ENCODE results near the gene OR2A14.

Gene OR2A14

DNA sequence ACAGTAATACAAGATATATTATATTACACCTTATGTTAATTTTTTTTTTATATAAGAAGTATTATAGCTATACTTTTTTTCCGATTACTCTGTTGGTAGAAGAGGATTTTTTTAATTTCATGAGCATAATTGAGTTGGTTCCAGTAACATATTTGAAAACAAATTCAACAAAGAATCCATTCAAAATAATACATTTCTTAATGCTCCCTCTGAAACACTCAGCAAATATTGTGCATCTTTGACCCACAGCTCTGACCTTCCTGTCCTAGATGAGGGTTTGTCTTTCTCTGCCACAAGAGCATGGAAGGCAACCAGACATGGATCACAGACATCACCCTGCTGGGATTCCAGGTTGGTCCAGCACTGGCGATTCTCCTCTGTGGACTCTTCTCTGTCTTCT lies 13.7 kb upstream of the OR2A14 start, which contains the start of gene OR2A2:
Gene OR2A2, plus strand, starts transcription at position 301 of the 400 bp plus-strand sequence. Its CDS starts 0 bp downstream, at position 301.
- Histone ChIP-seq H3K79me2 (ENCODE audit: insufficient read depth, low read length) (no peaks in the 10 kb centered on the region), H3K36me3 (ENCODE audit: low read length) (no peaks in the 10 kb centered on the region), H3K27me3 (ENCODE audit: low read length) (no peaks in the 10 kb centered on the region), H3F3A (ENCODE audit: insufficient read depth) (no peaks in the 10 kb centered on the region), H3K27ac (ENCODE audit: low read depth, low read length) (no peak within 1 kb of the TSS), H3K4me3 (ENCODE audit: insufficient read depth, low read length, poor library complexity, severe bottlenecking) (no peak within 1 kb of the TSS), H3K9me3 (ENCODE audit: insufficient read depth, low read length) (no peaks in the 10 kb centered on the region), H3K4me2 (ENCODE audit: low read depth, low read length, poor library complexity, severe bottlenecking) (no peak within 1 kb of the TSS), H3K9me2 (replicated peaks; ENCODE audit: insufficient read depth, low read length) (no peaks in the 10 kb centered on the region), H4K20me1 (ENCODE audit: low read depth, low read length) (no peaks in the 10 kb centered on the region), H3K9ac (ENCODE audit: low read length) (no peak within 1 kb of the TSS), H2AFZ (ENCODE audit: low read depth, low read length, severe bottlenecking) (no peak within 1 kb of the TSS)
- no peak for TF ChIP-seq EZH2phosphoT487 (conservative IDR thresholded peaks at IDR 0.05; ENCODE audit: low read length)

DNA sequence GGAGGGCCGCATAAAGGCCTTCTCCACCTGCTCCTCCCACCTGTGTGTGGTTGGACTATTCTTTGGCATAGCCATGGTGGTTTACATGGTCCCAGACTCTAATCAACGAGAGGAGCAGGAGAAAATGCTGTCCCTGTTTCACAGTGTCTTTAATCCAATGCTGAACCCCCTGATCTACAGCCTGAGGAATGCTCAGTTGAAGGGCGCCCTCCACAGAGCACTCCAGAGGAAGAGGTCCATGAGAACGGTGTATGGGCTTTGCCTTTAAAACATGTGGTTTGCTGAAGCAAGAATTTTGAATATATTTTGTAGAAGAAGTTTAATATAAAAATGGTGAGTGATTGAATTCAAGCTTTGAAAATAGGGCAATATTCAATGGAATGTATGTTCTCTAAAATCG lies 12.7 kb upstream of the OR2A14 start:
- Histone ChIP-seq H3K9ac (ENCODE audit: low read length) (no peak overlapping the region), H3K27ac (ENCODE audit: low read depth, low read length) (no peak overlapping the region), H2AFZ (ENCODE audit: low read depth, low read length, severe bottlenecking) (no peak overlapping the region), H4K20me1 (ENCODE audit: low read depth, low read length) (no peaks in the 10 kb centered on the region), H3K4me3 (ENCODE audit: insufficient read depth, low read length, poor library complexity, severe bottlenecking) (no peak overlapping the region), H3K9me2 (replicated peaks; ENCODE audit: insufficient read depth, low read length) (no peaks in the 10 kb centered on the region), H3F3A (ENCODE audit: insufficient read depth) (no peaks in the 10 kb centered on the region), H3K4me2 (ENCODE audit: low read depth, low read length, poor library complexity, severe bottlenecking) (no peak overlapping the region), H3K27me3 (ENCODE audit: low read length) (no peaks in the 10 kb centered on the region), H3K36me3 (ENCODE audit: low read length) (no peaks in the 10 kb centered on the region), H3K9me3 (ENCODE audit: insufficient read depth, low read length) (no peaks in the 10 kb centered on the region), H3K79me2 (ENCODE audit: insufficient read depth, low read length) (no peaks in the 10 kb centered on the region)
- TF ChIP-seq CTCF (IDR thresholded peaks at IDR 0.05; ENCODE audit: insufficient read depth, low read length, poor library complexity, severe bottlenecking) (no peak), EZH2phosphoT487 (conservative IDR thresholded peaks at IDR 0.05; ENCODE audit: low read length) (no peak)

GRCh38 chr7:144113651-144114050 lies 9.3 kb upstream of the OR2A14 start:
- H3K36me3 ChIP-seq (ENCODE audit: low read length), result no peaks in the 10 kb centered on the region
- no peak overlapping the region for H3K4me3 ChIP-seq (ENCODE audit: insufficient read depth, low read length, poor library complexity, severe bottlenecking)
- H4K20me1 ChIP-seq (ENCODE audit: low read depth, low read length), result no peaks in the 10 kb centered on the region
- H3K9me3 ChIP-seq (ENCODE audit: insufficient read depth, low read length), result no peaks in the 10 kb centered on the region
- no peak for TF ChIP-seq EZH2phosphoT487 (conservative IDR thresholded peaks at IDR 0.05; ENCODE audit: low read length)
- no peak for TF ChIP-seq CTCF (IDR thresholded peaks at IDR 0.05; ENCODE audit: insufficient read depth, low read length, poor library complexity, severe bottlenecking)
- H3K27ac ChIP-seq (ENCODE audit: low read depth, low read length), result no peak overlapping the region
- no peaks in the 10 kb centered on the region for H3F3A ChIP-seq (ENCODE audit: insufficient read depth)
- H2AFZ ChIP-seq (ENCODE audit: low read depth, low read length, severe bottlenecking), result no peak overlapping the region
- H3K9ac ChIP-seq (ENCODE audit: low read length), result no peak overlapping the region
- no peaks in the 10 kb centered on the region for H3K9me2 ChIP-seq (replicated peaks; ENCODE audit: insufficient read depth, low read length)
- no peaks in the 10 kb centered on the region for H3K27me3 ChIP-seq (ENCODE audit: low read length)
- no peaks in the 10 kb centered on the region for H3K79me2 ChIP-seq (ENCODE audit: insufficient read depth, low read length)
- no peak overlapping the region for H3K4me2 ChIP-seq (ENCODE audit: low read depth, low read length, poor library complexity, severe bottlenecking)

- Histone ChIP-seq H3K79me2 (ENCODE audit: insufficient read depth, low read length) (no peaks in the 10 kb centered on the region), H2AFZ (ENCODE audit: low read depth, low read length, severe bottlenecking) (no peak overlapping the region), H3K9me3 (ENCODE audit: insufficient read depth, low read length) (no peaks in the 10 kb centered on the region), H3F3A (ENCODE audit: insufficient read depth) (no peaks in the 10 kb centered on the region), H4K20me1 (ENCODE audit: low read depth, low read length) (no peaks in the 10 kb centered on the region), H3K27ac (ENCODE audit: low read depth, low read length) (no peak overlapping the region), H3K27me3 (ENCODE audit: low read length) (no peaks in the 10 kb centered on the region), H3K9ac (ENCODE audit: low read length) (no peak overlapping the region), H3K4me2 (ENCODE audit: low read depth, low read length, poor library complexity, severe bottlenecking) (no peak overlapping the region), H3K36me3 (ENCODE audit: low read length) (no peaks in the 10 kb centered on the region), H3K4me3 (ENCODE audit: insufficient read depth, low read length, poor library complexity, severe bottlenecking) (no peak overlapping the region), H3K9me2 (replicated peaks; ENCODE audit: insufficient read depth, low read length) (no peaks in the 10 kb centered on the region)
- TF ChIP-seq EZH2phosphoT487 (conservative IDR thresholded peaks at IDR 0.05; ENCODE audit: low read length) (no peak), CTCF (IDR thresholded peaks at IDR 0.05; ENCODE audit: insufficient read depth, low read length, poor library complexity, severe bottlenecking) (no peak)
Observed at GRCh38 chr7:144118341-144118740, 4.6 kb upstream of the OR2A14 start.

Measured in SU-DHL-6 (cell line).